ENCODE data around the gene TNFSF4.

GRCh38 chr1:173164178-173164577, 43.0 kb downstream of the TNFSF4 start:
- no peak for TF ChIP-seq CTCF (IDR thresholded peaks at IDR 0.05; ENCODE audit: insufficient read depth, low read depth, low read length)
- TF ChIP-seq EZH2 (IDR thresholded peaks at IDR 0.05; ENCODE audit: insufficient read depth, low read length) = no peak
